HG03045 (cell line): ENCODE measurements around the gene GABRG3.

Source experiments
- ATAC-seq: cut with Tn5 transposase; IDR thresholded peaks from one replicate; pipeline ENCODE4 v1.9.1; 2021; ENCODE audit warnings: mild to moderate bottlenecking, moderate library complexity; ENCODE audit not compliant: unreplicated experiment

GABRG3 gene

GRCh38 chr15:27486683-27487647 is 516.0 kb downstream of the GABRG3 start:
- ATAC-seq, result no peak

GRCh38 chr15:27487846-27488245 is 516.9 kb downstream of the GABRG3 start:
- no peak for ATAC-seq

DNA sequence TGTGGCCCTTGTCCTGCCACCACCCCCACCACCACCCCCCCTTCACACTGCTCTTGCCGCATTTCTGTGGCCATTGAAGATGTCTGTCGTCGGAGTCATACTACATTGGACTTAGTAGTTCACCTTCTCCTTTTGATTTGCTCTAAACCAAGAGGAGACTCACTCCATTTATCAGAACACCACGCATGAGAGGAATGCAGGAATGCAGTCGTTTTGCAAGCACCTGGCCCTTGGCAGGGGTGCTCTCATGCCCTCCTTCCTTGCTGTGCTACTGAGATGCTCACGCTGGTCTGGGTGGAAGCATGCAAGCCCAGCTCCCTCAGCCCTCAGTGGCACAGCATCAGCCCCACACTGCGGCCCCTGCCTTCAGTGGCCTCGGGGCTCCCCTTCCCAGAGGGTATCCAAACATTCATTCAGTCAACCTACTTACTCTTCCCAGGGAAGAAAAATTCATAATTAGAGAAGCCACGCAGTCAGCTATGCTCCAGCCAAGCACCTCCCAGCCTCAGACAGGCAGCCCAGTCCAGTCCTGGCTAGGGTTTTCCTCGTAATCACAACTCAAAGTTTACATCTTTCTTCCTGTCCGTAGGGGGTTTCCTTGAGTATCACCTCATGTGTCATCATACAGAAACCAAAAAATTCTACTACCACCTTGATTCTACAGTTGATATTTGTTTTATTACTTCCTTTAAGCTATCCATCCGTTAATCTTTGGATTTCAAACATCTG is 520.0 kb downstream of the GABRG3 start:
- ATAC-seq, result no peak

DNA sequence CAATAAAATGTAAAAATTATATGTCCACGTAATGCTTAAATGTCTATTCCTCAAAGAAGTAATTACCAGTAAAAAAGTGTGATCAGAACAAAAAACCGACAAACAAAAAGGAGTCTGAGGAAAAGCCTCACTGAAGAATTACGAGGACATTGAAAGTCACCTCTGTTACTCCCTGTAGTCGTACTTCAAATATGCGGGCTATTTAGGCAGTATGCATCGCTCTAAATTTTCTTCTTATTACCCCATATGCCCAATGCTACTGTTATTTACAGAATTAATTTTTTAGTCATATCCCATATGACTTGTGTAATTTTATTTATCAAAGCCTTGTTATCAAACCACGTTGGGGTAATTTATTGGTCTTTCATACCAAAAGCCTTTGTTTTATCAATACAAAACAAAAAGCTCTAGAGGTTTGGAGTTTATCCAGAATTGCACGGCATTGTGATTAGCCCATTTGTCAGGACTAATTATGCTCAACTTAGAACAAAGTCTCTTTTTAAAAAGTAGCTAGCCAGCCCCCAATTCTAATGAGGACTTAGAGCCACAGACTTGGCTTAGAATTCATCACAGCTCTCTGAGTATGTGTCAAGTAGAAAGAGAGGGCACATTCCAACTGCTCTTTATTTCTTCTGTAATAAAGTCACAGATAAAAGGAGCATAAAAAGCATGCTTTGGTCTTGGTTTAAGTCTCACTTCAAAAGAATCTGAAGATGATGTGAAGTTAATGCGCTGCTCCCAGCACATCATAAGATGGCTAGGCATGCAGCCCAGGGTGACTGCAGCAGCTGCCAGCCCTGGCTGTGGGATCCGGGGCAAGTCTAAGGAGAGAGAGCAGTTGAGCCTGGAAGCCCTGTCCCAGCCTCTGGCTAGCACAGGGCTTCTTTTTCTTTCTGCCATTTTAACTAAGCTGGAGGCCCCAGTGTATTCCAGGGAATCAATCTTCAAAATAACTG is 521.0 kb downstream of the GABRG3 start:
- ATAC-seq, result no peak

GRCh38 chr15:27495963-27496459 is 525.0 kb downstream of the GABRG3 start:
- ATAC-seq, result no peak

DNA sequence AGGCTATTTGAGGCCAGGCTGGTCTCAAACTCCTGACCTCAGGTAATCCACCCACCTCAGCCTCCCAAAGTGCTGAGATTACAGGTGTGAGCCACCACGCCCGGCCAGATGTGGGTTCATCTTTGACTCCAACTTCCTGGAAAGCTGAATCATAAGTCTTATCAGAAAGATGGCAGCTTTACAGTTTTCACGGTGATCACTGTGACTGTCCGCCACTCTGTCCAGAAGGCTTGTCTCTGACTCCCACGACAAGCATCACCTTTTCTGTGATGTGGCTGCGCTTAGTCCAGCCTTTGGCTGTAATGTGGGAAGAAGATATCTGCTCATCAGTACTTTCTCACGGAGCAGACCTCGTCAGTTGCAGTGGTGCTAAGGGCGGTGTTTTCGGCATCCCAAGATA is 527.7 kb downstream of the GABRG3 start:
- ATAC-seq, result no peak

DNA sequence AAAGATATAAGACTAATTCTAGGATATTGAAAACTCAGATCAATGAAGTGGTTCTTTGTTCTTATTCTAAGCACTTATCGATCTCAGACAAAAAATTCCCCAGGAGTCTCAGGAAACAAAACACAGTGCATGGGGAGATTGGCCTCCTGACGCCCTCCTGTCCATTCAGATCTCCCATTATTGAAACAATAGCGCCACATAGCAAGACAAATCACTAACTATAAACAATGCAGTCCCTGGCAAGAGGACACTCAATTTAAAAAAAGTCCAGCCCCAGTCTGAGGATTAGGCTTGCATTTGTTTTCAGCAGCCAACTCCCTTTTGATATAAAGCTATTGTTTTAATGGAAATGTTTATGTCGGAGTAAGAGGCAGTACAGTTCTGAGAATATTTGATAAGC is 528.2 kb downstream of the GABRG3 start:
- ATAC-seq, result no peak

DNA sequence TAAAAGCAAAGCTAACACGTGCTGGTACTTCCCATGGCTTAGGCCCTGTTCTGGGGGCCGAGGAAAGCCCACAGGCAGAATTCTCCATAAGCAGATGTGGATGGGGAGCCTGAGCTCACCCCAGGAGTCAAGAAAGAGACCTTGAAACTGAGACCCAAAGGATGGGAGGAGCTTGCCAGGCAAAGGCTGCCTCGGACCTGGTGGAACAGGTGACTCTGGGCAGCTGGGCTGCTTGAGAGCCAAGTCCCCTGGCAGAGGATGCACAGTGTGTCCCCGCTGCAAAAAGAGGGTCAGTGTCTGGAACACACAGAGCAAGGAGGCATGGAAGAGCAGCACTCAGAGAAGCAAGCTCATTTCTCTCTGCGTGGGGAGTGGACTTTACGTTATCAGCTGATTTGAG is 528.7 kb downstream of the GABRG3 start:
- ATAC-seq, result no peak

- no peak for ATAC-seq
Observed at GRCh38 chr15:27500206-27500605, 529.2 kb downstream of the GABRG3 start.

DNA sequence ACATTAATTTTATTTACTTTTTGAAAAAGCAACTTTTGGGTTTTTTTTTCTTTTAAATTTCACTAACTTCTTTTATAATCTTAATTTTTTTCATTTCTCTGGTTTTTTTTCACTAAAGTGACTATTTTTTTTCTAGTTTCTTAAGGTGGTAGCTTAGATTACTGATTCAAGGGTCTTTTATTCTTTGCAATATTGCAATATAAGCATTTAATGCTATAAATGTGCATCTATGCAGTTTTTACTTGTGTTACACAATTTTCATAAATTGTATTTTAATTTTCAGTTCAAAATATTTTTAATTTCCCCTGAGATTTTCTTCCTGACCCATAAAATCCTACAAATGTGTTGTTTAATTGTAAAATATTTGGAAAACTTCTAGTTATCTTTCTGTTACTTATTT is 535.8 kb downstream of the GABRG3 start:
- ATAC-seq, result no peak

- no peak for ATAC-seq
Observed at GRCh38 chr15:27509014-27509413, 538.0 kb downstream of the GABRG3 start.

- ATAC-seq, result no peak
Observed at GRCh38 chr15:27512281-27513001, 541.5 kb downstream of the GABRG3 start.

DNA sequence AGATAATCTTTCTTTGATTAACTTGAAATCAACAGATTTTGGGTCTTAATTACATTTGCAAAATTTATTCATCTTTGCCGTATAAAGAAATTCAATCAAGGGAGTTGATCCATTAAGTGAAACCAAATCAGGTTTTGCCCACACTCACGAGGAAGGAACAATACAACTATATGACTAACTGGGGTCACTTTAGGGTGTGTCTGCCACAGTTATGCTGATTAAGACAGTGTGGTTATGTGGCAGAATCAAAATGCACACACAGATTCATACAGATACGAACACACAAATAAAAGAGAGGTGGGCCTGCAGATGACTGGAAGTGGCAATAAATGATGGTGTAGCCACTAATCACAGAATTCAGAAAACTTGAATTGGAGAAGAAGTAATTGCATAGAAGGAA is 543.5 kb downstream of the GABRG3 start:
- no peak for ATAC-seq

DNA sequence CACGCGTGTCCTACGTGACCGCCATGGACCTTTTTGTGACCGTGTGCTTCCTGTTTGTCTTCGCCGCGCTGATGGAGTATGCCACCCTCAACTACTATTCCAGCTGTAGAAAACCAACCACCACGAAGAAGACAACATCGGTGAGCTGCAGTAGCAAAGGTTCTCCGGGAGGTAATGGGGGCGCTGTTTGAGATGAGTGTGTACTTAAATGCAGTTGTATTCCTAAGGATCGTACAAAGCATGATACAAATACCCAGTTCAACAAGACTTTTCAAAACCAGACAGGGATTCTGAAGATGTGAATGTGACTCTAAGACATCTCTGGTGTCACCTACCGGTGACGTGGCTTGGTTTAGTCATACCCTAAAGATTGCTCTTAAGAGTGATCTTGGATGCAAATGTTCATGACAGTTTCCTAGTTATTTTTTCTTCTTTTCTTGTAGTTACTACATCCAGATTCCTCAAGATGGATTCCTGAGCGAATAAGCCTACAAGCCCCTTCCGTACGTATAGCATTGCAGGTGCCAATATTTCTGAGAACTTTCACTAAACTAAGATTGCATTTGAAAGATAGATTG is 556.6 kb downstream of the GABRG3 start:
- ATAC-seq, result no peak

GRCh38 chr15:27529399-27529798 is 558.4 kb downstream of the GABRG3 start:
- ATAC-seq, result no peak

DNA sequence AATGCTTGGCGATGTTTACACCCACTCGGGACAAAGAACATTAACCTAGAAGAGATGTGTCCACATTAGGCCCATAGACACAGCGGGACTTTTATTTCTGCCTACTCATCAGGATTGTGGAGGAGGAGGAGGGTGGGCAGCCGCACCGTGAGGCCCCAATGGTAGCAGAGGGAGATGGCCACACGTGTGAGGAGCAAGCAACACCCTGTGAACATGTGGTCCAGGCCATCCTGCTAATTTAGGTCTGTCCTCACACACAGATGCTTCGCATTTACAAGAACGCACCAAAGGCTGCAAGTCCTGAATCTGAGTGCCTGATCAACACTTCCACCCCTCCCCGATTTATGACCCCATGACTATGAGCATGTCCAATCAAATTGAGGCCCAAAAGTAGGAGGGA is 560.0 kb downstream of the GABRG3 start:
- ATAC-seq, result no peak

GRCh38 chr15:27532358-27532757 is 561.4 kb downstream of the GABRG3 start:
- ATAC-seq, result no peak

GRCh38 chr15:27535445-27536129 is 564.6 kb downstream of the GABRG3 start:
- no peak for ATAC-seq

DNA sequence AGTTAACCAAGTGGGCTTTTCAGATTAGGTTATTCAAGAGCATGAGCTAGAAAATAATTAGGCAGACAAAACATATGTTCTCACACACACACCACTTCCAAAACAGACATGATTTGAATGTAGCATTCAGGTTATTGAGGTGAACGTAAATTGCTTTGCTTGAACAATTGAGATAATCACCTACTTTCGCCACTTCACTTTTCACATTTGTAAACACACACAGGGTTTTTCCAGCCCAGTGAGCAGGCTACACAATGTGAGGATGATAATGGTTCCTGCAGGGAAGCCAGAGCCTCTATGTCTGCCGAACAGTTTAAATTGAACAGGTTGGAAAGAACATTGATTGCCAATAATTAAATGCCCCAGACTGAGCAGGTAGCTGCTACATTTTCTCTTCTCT is 567.3 kb downstream of the GABRG3 start:
- no peak for ATAC-seq
